ENCODE results near the gene FNIP2.

- TF ChIP-seq CTCF (IDR thresholded peaks at IDR 0.05): no peak
- TF ChIP-seq POLR2A (IDR thresholded peaks at IDR 0.05): no peak
Measured at GRCh38 chr4:158903472-158904043, 134.7 kb downstream of the FNIP2 start.

All from testis (tissue), 2 donors.